22Rv1 (cell line): Measurements from ENCODE around the gene OPN4.

ENCODE experiments used
- CTCF ChIP-seq: fragments of 450-650 bp; IDR thresholded peaks from 2 replicates; pipeline ENCODE4 v1.5.1; 2017; ENCODE audit warnings: mild to moderate bottlenecking
- ZFX ChIP-seq: fragments of 450-650 bp; IDR thresholded peaks from 2 replicates; pipeline ENCODE4 v1.6.1; 2017; ENCODE audit warnings: antibody characterized with exemption, borderline replicate concordance

- TF ChIP-seq CTCF, result no peak
- no peak for TF ChIP-seq ZFX
Observed at GRCh38 chr10:86628311-86628710, 26.0 kb upstream of the OPN4 start.
